Activated CD4-positive, alpha-beta T cell treated with anti-CD3 and anti-CD28 coated beads for 1 hour (primary cell): ENCODE data around the gene CCL19.
A peak's percentile ranks its signal among the peaks of the same experiment; 100 is the strongest.
"Not testable (repeated sequence)": the region's sequence is repeated elsewhere in the genome, so short reads cannot be mapped to it uniquely, and the experiment has no call there.

Experiments
- DNase-seq: peaks from one replicate; pipeline ENCODE4 v3.0.0-alpha.2; 2020

Gene CCL19

DNA sequence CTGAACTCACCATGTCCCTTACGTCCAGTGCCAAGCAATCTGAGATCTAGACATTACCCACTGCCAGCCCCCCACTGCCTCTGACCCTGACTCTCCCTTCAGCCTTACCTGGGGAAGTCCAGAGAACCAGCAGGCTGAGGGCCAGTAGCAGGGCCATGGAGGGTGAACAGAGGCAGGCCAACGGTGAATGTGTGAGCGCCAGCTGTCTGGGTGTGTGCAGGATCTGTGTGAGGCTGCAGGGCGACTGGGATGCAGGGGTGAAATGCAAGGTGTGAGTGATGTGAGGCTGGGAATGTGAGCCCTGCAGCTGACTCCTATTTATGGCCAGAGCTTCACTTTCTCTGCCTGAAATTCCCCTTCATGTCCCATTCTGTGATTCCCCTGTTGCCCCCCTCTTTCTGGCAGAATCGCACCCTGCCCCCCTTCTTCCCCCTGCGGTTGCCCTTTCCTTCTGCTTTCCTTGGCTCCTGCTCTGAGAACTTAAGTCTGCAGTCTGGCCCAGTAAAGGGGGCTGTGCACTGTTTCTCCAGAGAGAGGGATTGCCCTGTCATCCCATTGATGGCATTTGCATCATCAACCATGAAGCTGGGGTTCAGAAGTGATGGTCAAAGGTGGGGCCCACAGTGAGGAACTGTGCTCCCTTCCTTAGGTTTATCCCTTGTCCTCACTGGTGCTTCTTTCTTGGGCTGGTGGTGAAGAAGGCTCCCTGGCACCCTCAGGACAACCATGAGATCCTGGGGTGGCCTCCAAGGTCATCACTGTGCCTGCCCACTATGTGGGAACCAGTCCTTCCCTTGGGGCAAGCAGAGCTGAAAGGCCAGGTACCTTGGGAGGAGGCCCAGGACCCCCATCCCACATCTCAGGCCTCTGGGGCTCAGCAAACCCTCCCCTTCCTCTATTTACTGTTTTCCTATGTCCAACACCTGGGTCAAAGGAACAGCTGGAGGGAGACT lies at the start of gene CCL19:
Gene CCL19, minus strand, starts transcription at position 294 of the 953 bp plus-strand sequence. Its CDS starts 137 bp downstream, at position 157.
- no peak for DNase-seq

DNA sequence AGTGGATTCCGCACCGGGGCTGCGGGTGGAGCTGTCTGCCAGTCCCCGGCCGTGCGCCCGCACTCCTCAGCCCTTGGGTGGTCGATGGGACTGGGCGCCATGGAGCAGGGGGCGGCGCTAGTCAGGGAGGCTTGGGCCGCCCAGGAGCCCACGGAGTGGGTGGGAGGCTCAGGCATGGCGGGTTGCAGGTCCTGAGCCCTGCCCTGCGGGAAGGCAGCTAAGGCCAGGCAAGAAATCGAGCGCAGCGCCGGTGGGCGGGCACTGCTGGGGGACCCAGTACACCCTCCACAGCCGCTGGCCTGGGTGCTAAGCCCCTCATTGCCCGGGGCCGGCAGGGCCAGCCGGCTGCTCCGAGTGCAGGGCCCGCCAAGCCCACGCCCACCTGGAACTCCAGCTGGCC lies 49.1 kb upstream of the CCL19 start:
- not testable (repeated sequence) for DNase-seq

DNA sequence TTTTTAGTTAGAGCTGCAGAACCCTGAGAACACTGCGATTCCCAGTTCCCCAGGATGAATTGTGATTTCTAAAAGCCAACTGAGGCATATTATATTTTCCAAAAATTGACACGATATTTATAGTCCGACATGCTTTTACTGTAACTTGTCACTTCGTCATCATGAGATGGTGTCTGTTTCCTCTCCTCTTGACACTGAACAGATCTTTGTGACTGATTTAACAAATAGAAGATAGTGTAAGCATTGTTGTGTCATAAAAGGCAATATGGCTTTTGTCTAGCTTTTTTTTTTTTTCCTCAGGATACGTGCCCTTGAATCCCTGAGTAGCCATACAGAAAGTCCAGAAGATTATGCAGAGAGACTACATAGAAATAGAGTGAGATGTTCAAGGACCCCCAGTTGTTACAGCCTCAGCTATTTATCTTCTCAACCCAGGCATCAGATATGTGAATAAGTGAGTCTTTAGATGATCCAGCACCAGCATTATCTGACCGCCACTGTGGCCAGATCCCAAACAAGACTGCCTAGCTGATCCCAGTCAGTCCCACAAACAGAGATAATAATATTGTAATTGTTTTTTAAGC lies 46.7 kb upstream of the CCL19 start:
- DNase-seq, result no peak

DNA sequence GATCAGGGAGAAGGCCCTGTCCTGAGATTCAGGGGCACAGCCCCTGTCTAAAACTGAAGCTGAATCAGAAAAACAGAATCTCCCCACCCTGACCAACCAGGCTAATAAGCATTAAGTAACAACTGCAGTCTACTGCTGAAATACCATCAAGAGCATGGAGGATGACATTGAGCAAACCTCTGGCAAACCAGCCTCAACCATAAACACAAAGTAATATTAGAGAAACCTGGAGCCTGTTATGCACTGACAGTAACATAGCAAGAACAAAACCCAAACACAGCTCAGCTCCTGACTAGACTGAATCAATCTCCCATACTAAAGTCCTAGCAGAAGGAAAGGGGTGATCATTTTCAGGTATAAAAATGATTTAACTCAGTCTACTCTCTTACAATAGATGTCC lies 43.6 kb upstream of the CCL19 start:
- DNase-seq, result no peak

DNA sequence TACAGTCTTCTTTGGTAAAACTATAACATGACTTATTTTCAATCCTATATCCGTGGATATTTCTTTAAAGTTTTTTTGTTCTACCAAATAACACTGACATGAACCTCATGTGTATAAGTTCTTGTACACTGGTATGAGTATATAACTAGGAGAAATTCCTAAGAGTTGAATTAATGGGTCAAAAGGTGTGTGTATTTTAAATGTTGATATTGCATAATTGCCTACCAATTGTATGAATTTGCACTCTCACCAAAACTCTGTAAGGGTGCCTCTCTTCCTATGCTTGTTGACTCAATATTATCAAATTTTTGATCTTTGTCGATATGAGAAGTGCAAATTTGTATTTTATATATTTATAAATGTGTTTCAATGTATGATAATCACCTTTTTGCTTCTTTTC lies 41.8 kb upstream of the CCL19 start:
- DNase-seq, result no peak

DNA sequence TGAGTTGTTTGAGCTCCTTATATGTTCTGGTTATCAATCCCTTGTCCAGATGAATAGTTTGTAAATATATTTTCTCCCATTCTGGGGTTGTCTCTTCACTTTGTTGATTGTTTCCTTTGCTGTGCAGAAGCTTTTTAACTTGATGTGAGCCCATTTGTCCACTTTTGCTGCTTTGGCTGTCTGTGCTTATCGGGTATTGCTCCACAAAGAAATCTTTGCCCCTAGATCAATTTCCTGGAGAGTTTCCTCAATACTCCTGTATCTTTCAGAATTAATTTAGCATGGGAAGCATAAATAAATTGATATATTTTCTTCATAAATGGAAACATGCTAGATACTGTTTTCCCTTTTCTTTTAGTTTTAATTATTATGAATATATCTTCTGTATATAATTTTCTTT lies 41.4 kb upstream of the CCL19 start:
- DNase-seq, result no peak

DNA sequence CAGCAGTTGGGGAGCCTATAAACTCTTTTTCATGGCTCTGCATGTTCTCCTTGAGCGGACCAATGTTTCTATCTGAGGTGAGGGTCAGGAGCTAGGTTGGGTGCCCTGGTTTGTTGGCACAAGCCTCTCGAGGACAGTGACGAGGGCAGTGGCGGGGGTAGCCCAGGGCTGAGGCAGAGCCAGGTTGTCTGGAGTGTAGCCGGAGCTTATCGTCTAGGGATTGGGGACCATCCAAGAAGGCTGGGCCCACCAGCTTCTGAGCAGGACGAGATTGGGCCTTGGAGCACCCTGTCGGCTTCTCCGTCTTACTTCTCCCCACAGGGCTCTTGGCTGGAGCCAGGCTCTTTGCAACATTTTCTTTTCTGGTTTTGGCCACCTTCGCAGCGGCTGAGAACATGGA lies 32.1 kb upstream of the CCL19 start:
- DNase-seq, result no peak

DNA sequence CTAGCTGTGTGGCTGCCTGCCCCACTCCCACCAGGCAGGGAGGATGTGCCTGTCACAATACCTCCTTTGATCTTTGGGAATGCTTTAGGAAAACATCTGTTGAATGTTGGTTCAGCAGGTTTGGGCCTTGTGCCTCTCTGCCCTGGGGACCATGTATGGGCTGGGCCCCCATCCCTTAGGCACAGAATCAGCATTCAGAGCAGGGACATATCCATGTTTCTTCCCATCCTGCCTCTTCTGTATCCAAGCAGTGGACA lies 28.6 kb upstream of the CCL19 start:
- not testable (repeated sequence) for DNase-seq

DNA sequence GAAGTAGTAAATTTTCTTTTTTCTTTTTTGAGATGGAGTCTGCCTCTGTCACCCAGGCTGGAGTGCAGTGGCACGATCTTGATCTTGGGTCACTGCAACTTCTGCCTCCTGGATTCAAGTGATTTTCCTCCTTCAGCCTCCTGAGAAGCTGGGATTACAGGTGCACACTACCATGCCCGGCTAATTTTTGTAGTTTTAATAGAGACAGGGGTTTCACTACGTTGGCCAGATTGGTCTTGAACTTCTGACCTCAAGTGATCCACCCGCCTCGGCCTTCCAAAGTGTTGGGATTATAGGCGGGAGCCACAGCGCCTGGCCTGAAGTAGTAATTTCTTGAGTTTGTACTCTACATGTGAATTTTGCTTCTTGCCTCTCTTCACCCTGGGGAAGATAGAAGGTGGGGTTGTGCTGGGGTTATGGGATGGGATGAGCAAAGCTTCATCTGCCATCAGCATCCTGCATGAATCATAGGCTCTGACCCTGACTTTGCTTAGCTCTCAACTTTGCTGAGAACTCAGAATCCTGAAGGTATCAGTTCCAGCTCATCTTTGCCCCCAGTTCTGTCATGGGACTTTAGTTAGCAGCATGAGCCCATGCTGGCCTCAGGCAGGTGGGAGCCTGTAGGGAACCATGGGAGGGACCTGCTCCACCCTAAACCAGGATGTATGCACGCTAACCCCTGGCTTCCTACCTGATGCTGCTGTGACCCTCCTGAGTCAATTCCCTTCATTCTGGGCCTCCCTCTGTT lies 28.1 kb upstream of the CCL19 start:
- no peak for DNase-seq

DNA sequence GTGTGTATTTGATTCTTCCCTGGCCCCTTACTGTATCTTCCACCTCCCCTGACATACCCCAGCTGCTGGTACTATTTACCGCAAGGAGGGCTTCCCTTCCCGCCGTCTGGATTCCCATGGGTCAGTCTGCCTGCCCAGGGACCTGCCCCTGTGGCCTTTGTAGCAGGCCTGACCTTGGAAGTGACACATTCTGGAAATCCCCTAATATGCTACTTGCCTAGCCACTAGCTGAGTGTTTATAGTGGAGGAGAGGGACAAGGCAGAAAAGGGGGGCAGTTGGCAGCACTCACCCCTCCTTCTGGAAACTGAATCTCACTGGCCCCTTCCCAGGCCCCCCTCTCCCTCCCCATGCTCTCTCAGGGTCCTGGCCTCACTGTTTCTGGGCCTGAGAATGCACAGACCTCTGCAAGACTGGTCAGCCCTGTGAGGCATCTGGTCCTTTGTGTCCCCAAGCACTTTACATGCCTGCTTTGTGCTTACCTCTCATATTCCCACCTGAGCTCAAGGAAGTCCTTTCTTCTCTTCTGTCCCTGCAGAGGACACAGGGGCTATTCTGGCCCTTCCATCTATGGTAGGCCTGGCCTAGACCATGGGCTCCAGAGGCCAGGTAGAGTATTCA lies 27.0 kb upstream of the CCL19 start:
- DNase-seq, result no peak

DNA sequence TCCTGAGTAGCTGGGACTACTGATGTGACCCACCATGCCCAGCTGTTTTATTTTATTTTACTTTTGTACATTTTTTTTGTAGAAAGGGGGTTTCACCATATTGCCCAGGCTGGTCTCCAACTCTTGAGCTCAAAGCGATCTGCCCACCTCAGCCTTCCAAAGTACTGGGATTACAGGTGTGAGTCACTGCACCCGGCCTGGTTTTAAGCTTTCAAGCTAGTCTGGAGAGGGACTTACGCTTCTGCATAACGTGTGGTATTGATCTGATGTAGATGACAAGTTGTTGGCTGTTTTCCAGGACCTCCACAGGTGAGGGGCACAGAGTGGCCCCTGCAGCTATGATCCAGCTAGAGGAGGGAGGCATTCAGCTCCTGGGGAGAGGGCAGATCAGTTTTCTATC lies 25.6 kb upstream of the CCL19 start:
- DNase-seq, result no peak

DNA sequence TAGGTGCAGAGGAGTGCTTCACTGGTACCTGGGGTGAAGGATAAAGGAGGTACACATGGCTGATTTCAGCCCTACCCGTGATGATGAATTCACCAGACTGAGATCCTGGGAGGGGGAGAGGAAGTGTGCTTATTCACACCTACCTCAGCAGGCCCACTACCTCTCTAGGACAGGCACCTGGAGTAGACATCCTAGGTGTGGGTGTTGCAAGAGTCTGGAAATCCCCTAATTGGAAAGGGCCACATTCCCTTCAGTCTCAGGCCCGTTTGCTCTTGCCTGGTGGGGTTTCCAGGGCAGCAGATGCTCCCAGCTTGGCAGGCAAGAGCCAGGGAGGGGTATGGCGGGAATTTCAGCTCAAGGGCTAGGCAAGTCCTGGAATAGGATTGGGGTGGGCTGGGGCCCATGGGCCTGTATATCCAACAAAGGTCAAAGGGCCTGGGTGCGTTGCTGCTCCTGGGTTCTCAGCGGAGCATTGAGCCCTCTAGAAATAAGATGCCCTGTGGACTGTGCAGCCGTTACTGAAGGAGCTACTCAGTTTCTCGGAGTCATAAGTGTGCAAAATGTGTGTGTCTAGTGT lies 24.7 kb upstream of the CCL19 start:
- no peak for DNase-seq

DNA sequence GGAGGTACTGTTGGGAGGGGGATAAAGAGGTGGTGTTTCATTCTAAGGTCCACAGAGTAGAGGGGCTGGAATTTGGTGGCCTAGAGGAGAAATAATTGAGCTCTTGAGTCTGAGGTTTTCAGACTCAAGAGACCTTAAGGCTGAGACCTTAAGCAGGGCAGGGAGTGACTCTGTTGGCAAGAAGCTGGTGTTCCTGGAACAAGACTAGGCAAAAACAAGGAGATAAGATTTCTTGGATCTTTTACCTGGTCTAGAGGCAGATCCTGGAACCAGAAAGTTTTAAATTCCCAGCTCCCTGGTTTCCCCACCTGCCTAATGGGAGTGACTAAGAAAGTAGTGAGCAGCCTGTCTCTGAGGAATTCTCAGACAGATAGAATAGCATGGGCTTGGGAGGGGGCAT lies 22.9 kb upstream of the CCL19 start:
- no peak for DNase-seq

DNA sequence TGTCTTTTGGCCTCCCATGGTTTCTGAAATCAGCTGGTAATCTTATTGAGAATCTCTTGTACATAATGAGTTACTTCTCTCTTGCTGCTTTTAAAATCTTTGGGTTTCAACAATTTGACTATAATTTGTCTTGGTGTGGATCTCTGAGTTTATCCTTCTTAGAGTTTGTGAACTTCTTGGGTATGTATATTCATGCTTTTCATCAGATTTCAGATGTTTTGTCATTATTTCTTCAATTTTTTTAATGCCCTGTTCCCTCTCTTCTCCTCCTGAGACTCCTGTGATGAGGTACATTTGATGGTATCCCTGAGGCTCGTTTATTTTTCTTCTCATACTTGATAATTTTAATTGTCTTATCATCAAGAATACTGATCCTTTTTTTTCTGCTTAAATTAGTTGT lies 21.1 kb upstream of the CCL19 start:
- no peak for DNase-seq

DNA sequence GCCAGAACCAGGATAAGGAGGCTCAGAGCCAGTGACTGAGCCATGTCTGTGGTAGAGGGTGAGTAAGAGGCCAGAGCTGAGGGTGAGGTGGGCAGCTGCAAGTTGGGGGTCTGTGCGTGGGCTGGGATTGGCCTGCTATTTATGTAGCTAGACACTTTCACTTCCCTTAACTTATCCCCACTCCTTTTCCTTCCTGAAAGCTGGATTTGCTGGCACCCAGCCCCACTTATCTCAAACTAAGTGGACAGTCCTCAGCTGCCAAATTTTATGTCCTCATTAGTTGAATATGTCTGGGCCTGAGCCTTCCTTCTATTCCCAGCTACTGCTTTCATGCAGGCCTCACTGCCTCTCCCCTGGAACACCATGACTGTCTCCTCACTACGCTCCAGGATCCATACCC lies 18.9 kb upstream of the CCL19 start, which contains the start of gene CCL21:
Gene CCL21, minus strand, starts transcription at position 114 of the 400 bp plus-strand sequence. Its CDS starts 70 bp downstream, at position 44.
- no peak for DNase-seq

DNA sequence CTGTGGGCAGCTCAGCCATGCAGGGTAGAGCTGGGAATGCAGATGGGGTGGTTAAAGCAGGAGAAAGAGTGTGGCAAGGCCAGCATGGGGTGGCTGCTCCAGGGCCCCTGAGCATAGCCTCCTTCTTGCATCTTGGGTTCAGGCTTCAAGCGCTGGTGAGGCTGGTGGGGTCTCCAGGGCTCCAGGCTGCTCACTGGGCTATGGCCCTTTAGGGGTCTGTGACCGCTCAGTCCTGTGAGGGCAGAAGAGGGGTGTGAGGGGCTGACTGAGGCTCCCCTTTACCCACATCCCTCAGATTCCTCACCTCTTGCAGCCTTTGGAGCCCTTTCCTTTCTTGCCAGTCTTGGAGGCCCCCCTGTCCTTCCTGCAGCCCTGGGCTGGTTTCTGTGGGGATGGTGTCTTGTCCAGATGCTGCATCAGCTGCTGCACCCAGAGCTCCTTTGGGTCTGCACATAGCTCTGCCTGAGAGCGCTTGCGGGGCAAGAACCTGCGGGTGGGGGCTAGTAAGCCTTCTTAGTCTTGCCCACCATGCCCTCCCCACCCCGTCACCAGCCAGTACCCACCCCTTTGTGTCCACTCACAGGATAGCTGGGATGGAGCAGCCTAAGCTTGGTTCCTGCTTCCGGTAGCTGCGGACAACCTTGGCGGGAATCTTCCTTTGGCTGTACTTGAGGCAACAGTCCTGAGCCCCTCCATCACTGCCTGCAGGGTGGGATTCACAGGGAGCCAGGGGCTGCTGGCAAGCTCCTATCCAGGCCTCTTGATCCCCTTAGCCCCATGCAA lies 18.3 kb upstream of the CCL19 start:
- no peak for DNase-seq

DNA sequence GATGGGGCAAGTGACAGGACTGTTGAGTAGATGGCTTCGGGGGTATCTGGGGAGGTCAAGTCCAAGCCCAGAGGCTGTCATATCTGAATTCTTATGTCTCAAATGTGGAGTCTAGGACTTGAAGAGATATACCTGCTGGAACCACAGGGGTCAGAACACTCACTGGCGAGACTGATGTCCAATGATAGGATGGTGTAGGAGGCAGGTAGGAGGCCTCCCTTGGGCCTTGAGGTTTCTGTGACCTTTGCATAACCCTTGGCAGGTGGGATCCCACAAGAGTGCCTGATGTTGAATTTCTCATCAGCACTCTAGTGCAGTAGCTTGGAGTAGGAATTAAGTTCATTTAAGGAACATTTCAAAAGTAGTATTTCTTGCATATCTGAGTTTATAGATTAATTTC lies 16.1 kb upstream of the CCL19 start:
- DNase-seq, result no peak

DNA sequence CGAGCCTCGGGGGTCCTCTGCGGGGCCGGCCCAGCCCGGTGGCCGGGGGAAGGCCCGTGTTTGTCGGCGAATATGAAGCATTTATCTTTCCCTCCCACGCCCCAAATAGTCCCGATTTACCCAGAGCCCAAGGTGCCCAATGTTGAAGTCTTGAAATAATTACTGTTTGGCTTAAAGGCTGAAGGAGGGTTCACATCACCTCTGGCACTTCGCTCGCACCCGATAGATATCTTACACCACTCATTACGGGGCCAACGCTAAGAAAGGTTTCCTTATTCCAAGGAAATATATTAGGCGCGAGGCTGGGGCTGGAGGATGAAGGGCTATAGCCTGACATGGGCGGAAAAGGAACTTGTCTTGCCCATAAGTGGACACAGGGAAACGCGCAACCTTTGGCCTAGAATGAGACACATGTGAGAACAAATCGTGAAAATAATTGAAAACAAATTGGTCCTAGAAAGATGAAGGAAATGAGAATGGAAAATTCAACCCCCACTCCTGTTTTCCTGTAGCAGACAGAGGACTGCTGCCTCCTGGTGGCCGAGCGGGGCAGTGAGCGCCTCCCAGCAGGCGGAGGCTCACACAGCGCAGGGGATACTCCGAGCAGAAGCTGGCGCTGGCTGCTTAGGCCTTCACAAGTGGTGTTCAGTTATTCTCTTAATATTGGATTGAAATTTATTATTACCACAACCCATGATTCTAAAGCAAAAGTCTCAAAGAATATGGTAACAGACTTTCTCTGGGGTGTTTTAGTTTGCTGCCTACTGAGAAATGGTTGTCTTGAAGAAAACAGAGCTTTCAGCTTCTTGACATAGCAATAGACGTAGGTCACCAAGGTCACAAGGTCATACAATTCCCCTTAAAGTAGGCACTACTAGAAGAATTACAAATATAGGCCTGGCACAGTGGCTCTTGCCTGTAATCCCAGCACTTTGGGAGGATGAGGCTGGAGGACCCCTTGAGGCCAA lies 11.0 kb upstream of the CCL19 start:
- DNase-seq, result peak; percentile 72

DNA sequence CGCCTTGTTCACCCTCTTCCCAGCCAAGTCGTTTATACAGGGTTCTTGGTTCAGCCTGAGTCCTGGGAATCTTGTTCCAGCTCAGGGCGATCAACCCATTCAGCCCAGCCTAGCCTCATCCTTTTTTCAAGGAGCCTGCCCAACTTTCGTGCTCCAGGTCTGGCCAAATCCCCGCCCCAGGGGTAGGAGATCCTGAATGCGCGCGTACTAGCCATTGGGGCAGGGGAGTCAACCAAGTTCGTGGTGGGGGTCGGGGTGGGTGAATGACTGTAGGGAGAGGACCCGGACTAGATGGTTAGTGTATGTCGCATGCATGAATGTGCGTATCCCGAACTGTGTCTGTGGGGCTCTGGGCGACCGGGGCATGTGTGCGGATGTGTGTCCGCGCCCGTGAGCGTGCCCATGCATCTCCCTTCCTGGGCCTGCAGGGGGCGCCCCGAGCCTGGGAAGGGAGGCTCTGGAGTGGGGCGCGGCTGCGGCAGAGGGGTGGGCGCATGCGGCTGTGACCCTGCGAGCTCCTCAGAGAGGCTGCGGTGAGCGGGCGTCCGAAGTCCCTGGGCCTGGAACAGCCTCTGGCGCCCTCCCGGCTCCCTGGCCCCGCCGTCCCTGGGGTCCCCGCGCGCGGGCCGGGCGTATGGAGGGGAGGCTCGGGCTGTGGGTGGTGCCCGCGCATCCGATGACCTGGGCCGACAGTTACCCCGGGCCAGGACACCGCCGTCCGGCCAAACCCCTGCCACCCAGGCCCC lies 10.1 kb upstream of the CCL19 start:
- DNase-seq, result peak; percentile 61

DNA sequence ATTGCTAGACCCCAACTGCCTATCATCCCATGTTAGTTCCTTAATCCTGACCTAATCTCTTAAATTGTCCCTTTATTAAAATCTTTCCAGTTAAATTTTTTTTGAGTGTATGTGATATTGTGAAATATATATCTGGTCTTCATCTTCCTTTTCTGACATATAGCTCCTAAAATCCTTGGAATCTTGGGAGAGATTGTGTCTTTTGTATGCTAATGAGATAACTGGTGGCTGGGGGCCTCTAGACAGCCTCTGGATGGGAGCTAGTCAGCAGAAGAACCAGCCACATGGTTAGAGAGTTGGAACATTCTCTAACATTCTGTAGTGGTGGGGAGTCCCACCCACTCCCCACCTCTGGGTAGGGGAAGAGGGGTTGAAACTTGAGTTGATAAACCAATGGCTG lies 3.7 kb upstream of the CCL19 start:
- DNase-seq, result no peak
